Measurements from ENCODE around the gene FOXP3. TPM values are rescaled to one million over a fixed set of nuclear protein-coding genes. Genes with fewer than 3 reads are reported as not detected.

FOXP3 gene
- total RNA-seq, 1 experiment from 2014 or later: 0.42 TPM

- Mint-ChIP-seq H3K4me3 (no peak overlapping the region), H3K9me3 (no peaks in the 10 kb centered on the region), H3K27me3 (ENCODE audit: low read depth) (no peaks in the 10 kb centered on the region), H3K36me3 (no peaks in the 10 kb centered on the region), H3K4me1 (no peaks in the 10 kb centered on the region), H3K27ac (no peak overlapping the region)
- DNase-seq (ENCODE audit: low spot score) (no peak), ATAC-seq (no peak)
- TF ChIP-seq TCF7 (CRISPR knock-in tag; IDR thresholded peaks at IDR 0.05; ENCODE audit: low read depth): no peak
- no peak for TF ChIP-seq TEAD1 (CRISPR knock-in tag; IDR thresholded peaks at IDR 0.05)
- no peak for TF ChIP-seq E2F5 (CRISPR knock-in tag; IDR thresholded peaks at IDR 0.05)
- TF ChIP-seq ZBTB21 (CRISPR knock-in tag; IDR thresholded peaks at IDR 0.05; ENCODE audit: borderline replicate concordance): no peak
- no peak for TF ChIP-seq STAT6 (CRISPR knock-in tag; conservative IDR thresholded peaks at IDR 0.05; ENCODE audit: low read depth)
- no peak for TF ChIP-seq PRDM15 (CRISPR knock-in tag; IDR thresholded peaks at IDR 0.05)
- TF ChIP-seq FOXP1 (CRISPR knock-in tag; IDR thresholded peaks at IDR 0.05; ENCODE audit: borderline replicate concordance): no peak
- TF ChIP-seq NR3C1 (CRISPR knock-in tag; conservative IDR thresholded peaks at IDR 0.05; ENCODE audit: low read depth): no peak
- TF ChIP-seq, protein P1, sequence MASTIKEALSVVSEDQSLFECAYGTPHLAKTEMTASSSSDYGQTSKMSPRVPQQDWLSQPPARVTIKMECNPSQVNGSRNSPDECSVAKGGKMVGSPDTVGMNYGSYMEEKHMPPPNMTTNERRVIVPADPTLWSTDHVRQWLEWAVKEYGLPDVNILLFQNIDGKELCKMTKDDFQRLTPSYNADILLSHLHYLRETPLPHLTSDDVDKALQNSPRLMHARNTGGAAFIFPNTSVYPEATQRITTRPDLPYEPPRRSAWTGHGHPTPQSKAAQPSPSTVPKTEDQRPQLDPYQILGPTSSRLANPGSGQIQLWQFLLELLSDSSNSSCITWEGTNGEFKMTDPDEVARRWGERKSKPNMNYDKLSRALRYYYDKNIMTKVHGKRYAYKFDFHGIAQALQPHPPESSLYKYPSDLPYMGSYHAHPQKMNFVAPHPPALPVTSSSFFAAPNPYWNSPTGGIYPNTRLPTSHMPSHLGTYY (CRISPR knock-in tag; IDR thresholded peaks at IDR 0.05): no peak
- TF ChIP-seq ATF3 (CRISPR knock-in tag; conservative IDR thresholded peaks at IDR 0.05): no peak
- POLR2A ChIA-PET: no interaction called here
- CTCF ChIA-PET: no interaction called here
Measured at GRCh38 chrX:49254639-49255038, 9.9 kb downstream of the FOXP3 start.

DNA sequence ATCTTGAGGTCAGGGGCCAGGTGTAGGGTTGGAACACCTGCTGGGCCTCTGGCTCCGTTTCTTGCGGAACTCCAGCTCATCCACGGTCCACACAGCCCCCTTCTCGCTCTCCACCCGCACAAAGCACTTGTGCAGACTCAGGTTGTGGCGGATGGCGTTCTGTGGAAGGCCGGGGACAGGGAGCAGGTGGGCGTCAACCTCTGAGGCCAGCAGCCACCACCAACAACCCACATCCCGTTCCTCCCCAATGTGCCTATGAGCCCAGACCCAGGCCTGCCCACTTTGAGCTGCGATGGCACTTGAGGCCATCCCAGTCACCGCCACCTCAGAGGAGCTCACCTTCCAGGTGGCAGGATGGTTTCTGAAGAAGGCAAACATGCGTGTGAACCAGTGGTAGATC lies 13.2 kb downstream of the FOXP3 start:
- Mint-ChIP-seq H3K4me1 (no peaks in the 10 kb centered on the region), H3K27me3 (ENCODE audit: low read depth) (no peaks in the 10 kb centered on the region), H3K36me3 (no peaks in the 10 kb centered on the region), H3K4me3 (no peak overlapping the region), H3K9me3 (no peaks in the 10 kb centered on the region), H3K27ac (no peak overlapping the region)
- TF ChIP-seq CBFB (CRISPR knock-in tag; IDR thresholded peaks at IDR 0.05; ENCODE audit: low read depth) (no peak), OVOL2 (CRISPR knock-in tag; IDR thresholded peaks at IDR 0.05; ENCODE audit: borderline replicate concordance) (no peak), NR2C2 (CRISPR knock-in tag; IDR thresholded peaks at IDR 0.05) (no peak), MLX (CRISPR knock-in tag; IDR thresholded peaks at IDR 0.05) (no peak), FOXK1 (CRISPR knock-in tag; IDR thresholded peaks at IDR 0.05) (no peak), ZNF138 (CRISPR knock-in tag; conservative IDR thresholded peaks at IDR 0.05) (no peak), ZNF281 (CRISPR knock-in tag; IDR thresholded peaks at IDR 0.05) (no peak)
- TF ChIP-seq, protein P2, sequence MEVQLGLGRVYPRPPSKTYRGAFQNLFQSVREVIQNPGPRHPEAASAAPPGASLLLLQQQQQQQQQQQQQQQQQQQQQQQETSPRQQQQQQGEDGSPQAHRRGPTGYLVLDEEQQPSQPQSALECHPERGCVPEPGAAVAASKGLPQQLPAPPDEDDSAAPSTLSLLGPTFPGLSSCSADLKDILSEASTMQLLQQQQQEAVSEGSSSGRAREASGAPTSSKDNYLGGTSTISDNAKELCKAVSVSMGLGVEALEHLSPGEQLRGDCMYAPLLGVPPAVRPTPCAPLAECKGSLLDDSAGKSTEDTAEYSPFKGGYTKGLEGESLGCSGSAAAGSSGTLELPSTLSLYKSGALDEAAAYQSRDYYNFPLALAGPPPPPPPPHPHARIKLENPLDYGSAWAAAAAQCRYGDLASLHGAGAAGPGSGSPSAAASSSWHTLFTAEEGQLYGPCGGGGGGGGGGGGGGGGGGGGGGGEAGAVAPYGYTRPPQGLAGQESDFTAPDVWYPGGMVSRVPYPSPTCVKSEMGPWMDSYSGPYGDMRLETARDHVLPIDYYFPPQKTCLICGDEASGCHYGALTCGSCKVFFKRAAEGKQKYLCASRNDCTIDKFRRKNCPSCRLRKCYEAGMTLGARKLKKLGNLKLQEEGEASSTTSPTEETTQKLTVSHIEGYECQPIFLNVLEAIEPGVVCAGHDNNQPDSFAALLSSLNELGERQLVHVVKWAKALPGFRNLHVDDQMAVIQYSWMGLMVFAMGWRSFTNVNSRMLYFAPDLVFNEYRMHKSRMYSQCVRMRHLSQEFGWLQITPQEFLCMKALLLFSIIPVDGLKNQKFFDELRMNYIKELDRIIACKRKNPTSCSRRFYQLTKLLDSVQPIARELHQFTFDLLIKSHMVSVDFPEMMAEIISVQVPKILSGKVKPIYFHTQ (CRISPR knock-in tag; IDR thresholded peaks at IDR 0.05): no peak
- ChIA-PET CTCF (no interaction called here), POLR2A (no interaction called here)
- DNase-seq (ENCODE audit: low spot score): no peak
- ATAC-seq: no peak

Measured in WTC11 (cell line).